PC-9 (cell line): ENCODE results near the gene FAT1. TPM values are rescaled to one million over a fixed set of nuclear protein-coding genes. Genes with fewer than 3 reads are reported as not detected.

Experiments
- BruUV-seq: library from RNA; stranded (reverse); fragments of 400-500 nt; replicated peaks from 2 replicates; lab custom pipeline; 2021; lab: Mats Ljungman, UMichigan
- CTCF ChIA-PET: fragments of 300-600 bp; sonication (Branson Sonifier 250); formaldehyde crosslinking; loops from one replicate; lab custom pipeline; 2022; ENCODE audit warnings: antibody characterized with exemption; lab: Charles Lee
- POLR2A ChIA-PET: fragments of 300-600 bp; sonication (Branson Sonifier 250); formaldehyde crosslinking; loops from one replicate; lab custom pipeline; 2022; ENCODE audit warnings: antibody characterized with exemption; ENCODE audit not compliant: unreplicated experiment; lab: Charles Lee
- DNase-seq, 2 experiments: peaks; one replicate each; pipeline versions ENCODE4 v3.0.0 to v3.0.0-alpha.2; 2015 to 2022; ENCODE audit warnings: mixed read lengths in 1 of 2
- H2AFZ ChIP-seq: fragments of 200-600 bp; sonication (generic); 2 replicates; pipeline ENCODE4 v1.8.1; 2017; ENCODE audit warnings: antibody characterized with exemption
- H3F3A ChIP-seq: fragments of 200-600 bp; sonication (generic); 2 replicates; pipeline ENCODE4 v1.8.1; 2017; ENCODE audit warnings: antibody characterized with exemption, mild to moderate bottlenecking, low read depth; ENCODE audit not compliant: insufficient read depth
- H3K27ac ChIP-seq: fragments of 200-600 bp; sonication (generic); 2 replicates; pipeline ENCODE4 v1.6.1; 2016; ENCODE audit warnings: mixed run types
- H3K27me3 ChIP-seq: fragments of 200-600 bp; sonication (generic); 2 replicates; pipeline ENCODE4 v1.6.1; 2016; ENCODE audit warnings: low read depth, mixed run types; ENCODE audit not compliant: insufficient read depth
- H3K36me3 ChIP-seq: fragments of 200-600 bp; sonication (generic); 2 replicates; pipeline ENCODE4 v1.6.1; 2016; ENCODE audit warnings: low read depth, mixed run types
- H3K4me1 ChIP-seq: fragments of 200-600 bp; sonication (generic); replicated peaks from 2 replicates; pipeline ENCODE4 v1.6.1; 2016; ENCODE audit warnings: mixed run types; ENCODE audit not compliant: insufficient read depth
- H3K4me2 ChIP-seq: fragments of 200-600 bp; sonication (generic); 2 replicates; pipeline ENCODE4 v1.6.1; 2017; ENCODE audit warnings: mixed run types
- H3K4me3 ChIP-seq: fragments of 200-600 bp; sonication (generic); 2 replicates; pipeline ENCODE4 v1.6.1; 2016; ENCODE audit warnings: mixed run types
- H3K79me2 ChIP-seq: fragments of 200-600 bp; sonication (generic); 2 replicates; pipeline ENCODE4 v1.6.1; 2017; ENCODE audit warnings: low read depth, mixed run types
- H3K9me2 ChIP-seq: fragments of 200-600 bp; sonication (generic); 2 replicates; pipeline ENCODE4 v1.8.1; 2017; ENCODE audit warnings: mild to moderate bottlenecking; ENCODE audit not compliant: insufficient read depth
- H3K9me3 ChIP-seq: fragments of 200-600 bp; sonication (generic); 2 replicates; pipeline ENCODE4 v1.8.1; 2016; ENCODE audit warnings: low read depth; ENCODE audit not compliant: insufficient read depth
- H4K20me1 ChIP-seq: fragments of 200-600 bp; sonication (generic); 2 replicates; pipeline ENCODE4 v1.8.1; 2017; ENCODE audit not compliant: insufficient read depth
- CTCF ChIP-seq: fragments of 200-600 bp; sonication (generic); conservative IDR thresholded peaks from 2 replicates; pipeline ENCODE4 v1.6.1; 2017; ENCODE audit warnings: mixed run types, antibody characterized with exemption, mild to moderate bottlenecking, moderate library complexity
- EZH2 ChIP-seq: fragments of 200-600 bp; sonication (generic); IDR thresholded peaks from 2 replicates; pipeline ENCODE4 v1.8.0; 2017; ENCODE audit warnings: antibody characterized with exemption, low read depth
- intact Hi-C: fragments of 100-400 bp; cut with micrococcal nuclease; formaldehyde crosslinking; loops from one replicate; pipeline ENCODE4 v1.10.0; 2022; ENCODE audit not compliant: unreplicated experiment
- total RNA-seq: library from RNA; stranded (reverse); gene quantifications from 2 replicates; pipeline ENCODE4 v1.2.3, GENCODE V29; 2021

FAT1 gene
- total RNA-seq, 1 experiment from 2014 or later, result 73.2 TPM

- no TSS peak for BruUV-seq
- no peaks in the 10 kb centered on the region for H4K20me1 ChIP-seq
- H3K27ac ChIP-seq, result no peak overlapping the region
- no peak overlapping the region for H3K4me2 ChIP-seq
- intact Hi-C loops, result no loop called here
- TF ChIP-seq CTCF, result no peak
- no peak for TF ChIP-seq EZH2
- no peak overlapping the region for H2AFZ ChIP-seq
- H3K4me3 ChIP-seq, result no peak overlapping the region
- no peaks in the 10 kb centered on the region for H3K9me2 ChIP-seq
- H3K36me3 ChIP-seq, result no peaks in the 10 kb centered on the region
- CTCF ChIA-PET, result no interaction called here
- H3K27me3 ChIP-seq, result no peaks in the 10 kb centered on the region
- no peak for DNase-seq
- POLR2A ChIA-PET, result no interaction called here
- no peaks in the 10 kb centered on the region for H3K9me3 ChIP-seq
- H3K79me2 ChIP-seq, result no peaks in the 10 kb centered on the region
- no peaks in the 10 kb centered on the region for H3K4me1 ChIP-seq
- peaks cover 4% of the 10 kb centered on the region; the same call in 1 of the 2 replicates for H3F3A ChIP-seq
Measured at GRCh38 chr4:186630128-186630527, 93.5 kb downstream of the FAT1 start.

- no TSS peak for BruUV-seq
- DNase-seq, result peak in 1 of 2 experiments; percentile 37
- Histone ChIP-seq H3F3A (peaks cover 4% of the 10 kb centered on the region; the same call in 1 of the 2 replicates), H3K9me3 (no peaks in the 10 kb centered on the region), H4K20me1 (no peaks in the 10 kb centered on the region), H3K9me2 (no peaks in the 10 kb centered on the region), H3K4me1 (no peaks in the 10 kb centered on the region), H3K79me2 (no peaks in the 10 kb centered on the region), H3K4me2 (no peak overlapping the region), H2AFZ (no peak overlapping the region), H3K4me3 (no peak overlapping the region), H3K27ac (no peak overlapping the region), H3K27me3 (no peaks in the 10 kb centered on the region), H3K36me3 (no peaks in the 10 kb centered on the region)
- ChIA-PET POLR2A (no interaction called here), CTCF (no interaction called here)
- no peak for TF ChIP-seq CTCF
- TF ChIP-seq EZH2, result no peak
- intact Hi-C loops, result loop anchor here (5.0 kb wide), 1 partner anchor 59 kb away; no protein-coding TSS in a partner anchor
Measured at GRCh38 chr4:186628058-186628711, 95.5 kb downstream of the FAT1 start.

- intact Hi-C loops, result loop anchor here (5.0 kb wide), 1 partner anchor 60 kb away; no protein-coding TSS in a partner anchor
- no peaks in the 10 kb centered on the region for H4K20me1 ChIP-seq
Measured at GRCh38 chr4:186627226-186627865, 96.3 kb downstream of the FAT1 start.

More at GRCh38 chr4:186627226-186627865, 96.3 kb downstream of the FAT1 start:
- H3K4me2 ChIP-seq, result no peak overlapping the region
- no peak overlapping the region for H2AFZ ChIP-seq
- DNase-seq, result peak in 1 of 2 experiments; percentile 25
- no peak overlapping the region for H3K27ac ChIP-seq
- peaks cover 6% of the 10 kb centered on the region for H3F3A ChIP-seq
- H3K9me2 ChIP-seq, result no peaks in the 10 kb centered on the region
- H3K79me2 ChIP-seq, result no peaks in the 10 kb centered on the region
- TF ChIP-seq CTCF (no peak), EZH2 (no peak)
- no peaks in the 10 kb centered on the region for H3K27me3 ChIP-seq
- no peak overlapping the region for H3K4me3 ChIP-seq
- CTCF ChIA-PET, result interaction anchor here (0.7 kb wide), 1 partner anchor 153 kb away, joined by 3 read pairs; no protein-coding TSS in a partner anchor
- H3K4me1 ChIP-seq, result no peaks in the 10 kb centered on the region
- H3K9me3 ChIP-seq, result no peaks in the 10 kb centered on the region
- no peaks in the 10 kb centered on the region for H3K36me3 ChIP-seq
- POLR2A ChIA-PET, result no interaction called here
- BruUV-seq, result TSS peak; percentile 37
